Heart left ventricle (tissue), 13 donors: ENCODE data around the gene ARMCX5.

ENCODE experiments used
- POLR2A ChIP-seq, 2 donors: fragments of 450-650 bp; IDR thresholded peaks; one replicate each; pipeline ENCODE4 v1.6.1; 2017; ENCODE audit warnings: antibody characterized with exemption in 2 of 2, mild to moderate bottlenecking in 2 of 2, moderate library complexity in 2 of 2
- TF ChIP-seq, protein P1 (sequence below), 12 donors: fragments of 200-600 bp; sonication (generic) in 4 of 12; IDR thresholded peaks; one replicate each; pipeline versions ENCODE4 v1.5.0 to v1.8.0; 2018 to 2022; ENCODE audit warnings: antibody characterized with exemption in 12 of 12, mild to moderate bottlenecking in 5 of 12
- donor health status: ischemic (EF 13 %, LVEDD 7.1; RV severe dilation, severe dysfunction).
- donor health status: DM: no; HTN: yes; CAD: no.
- donor health status: DM: no; HTN: no; CAD: no.
- donor health status: ischemic (EF 25% LVEDD 6.9; RV normal size, moderate dysfunction).
- donor health status: ischemic (EF 25% LVEDD 5.7; RV mildly dilated, moderate dysfunction).
- donor health status: ischemic (EF 35%, LVEDD 5.7; RV mildly dilated, moderate dysfunction).
- donor health status: nonischemic (EF 11% LVEDD 7.7; RV severe dilation, severe dysfunction).
- donor health status: DM: yes; HTN: yes; CAD: no.
- donor health status: PGD.
- donor health status: ischemic (EF 29% LVEDD 5.4; RV normal size, mild dysfunction).
- donor health status: nonischemic (EF 23%, LVEDD 6.1; RV moderate dilation, normal function).

- TF ChIP-seq, protein P1, sequence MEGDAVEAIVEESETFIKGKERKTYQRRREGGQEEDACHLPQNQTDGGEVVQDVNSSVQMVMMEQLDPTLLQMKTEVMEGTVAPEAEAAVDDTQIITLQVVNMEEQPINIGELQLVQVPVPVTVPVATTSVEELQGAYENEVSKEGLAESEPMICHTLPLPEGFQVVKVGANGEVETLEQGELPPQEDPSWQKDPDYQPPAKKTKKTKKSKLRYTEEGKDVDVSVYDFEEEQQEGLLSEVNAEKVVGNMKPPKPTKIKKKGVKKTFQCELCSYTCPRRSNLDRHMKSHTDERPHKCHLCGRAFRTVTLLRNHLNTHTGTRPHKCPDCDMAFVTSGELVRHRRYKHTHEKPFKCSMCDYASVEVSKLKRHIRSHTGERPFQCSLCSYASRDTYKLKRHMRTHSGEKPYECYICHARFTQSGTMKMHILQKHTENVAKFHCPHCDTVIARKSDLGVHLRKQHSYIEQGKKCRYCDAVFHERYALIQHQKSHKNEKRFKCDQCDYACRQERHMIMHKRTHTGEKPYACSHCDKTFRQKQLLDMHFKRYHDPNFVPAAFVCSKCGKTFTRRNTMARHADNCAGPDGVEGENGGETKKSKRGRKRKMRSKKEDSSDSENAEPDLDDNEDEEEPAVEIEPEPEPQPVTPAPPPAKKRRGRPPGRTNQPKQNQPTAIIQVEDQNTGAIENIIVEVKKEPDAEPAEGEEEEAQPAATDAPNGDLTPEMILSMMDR (IDR thresholded peaks at IDR 0.05) = peak; percentile 26 to 68 (median 46)
- no peak for TF ChIP-seq POLR2A (IDR thresholded peaks at IDR 0.05)
Observed at GRCh38 chrX:102652031-102652688, 52.8 kb downstream of the ARMCX5 start.
